K562 (cell line): ENCODE measurements around the gene TCF12. TPM values are rescaled to one million over a fixed set of nuclear protein-coding genes. Genes with fewer than 3 reads are reported as not detected.

Experiments used
- ARID1B ChIP-seq: fragments of 450-650 bp; IDR thresholded peaks from 2 replicates; pipeline ENCODE4 v1.6.1; 2016; ENCODE audit warnings: antibody characterized with exemption, mild to moderate bottlenecking, inconsistent platforms
- BHLHE40 ChIP-seq: IDR thresholded peaks from 2 replicates; pipeline ENCODE4 v1.6.1; 2011; ENCODE audit warnings: low read length, improper control_type of control experiment
- CHD1 ChIP-seq: fragments of 200-600 bp; sonication (generic); IDR thresholded peaks from one replicate; pipeline ENCODE4 v1.6.1; 2012; ENCODE audit warnings: mild to moderate bottlenecking, moderate library complexity, low read length, inconsistent platforms
- CHD4 ChIP-seq: fragments of 200-600 bp; sonication (generic); IDR thresholded peaks from 3 replicates; pipeline ENCODE4 v1.6.1; 2012; ENCODE audit warnings: low read depth, mild to moderate bottlenecking, mixed read lengths, low read length, inconsistent platforms; ENCODE audit not compliant: insufficient read depth, insufficient replicate concordance, poor library complexity, severe bottlenecking
- CXXC5 ChIP-seq: fragments of 250-450 bp; sonication (Bioruptor Pico); IDR thresholded peaks from 2 replicates; pipeline ENCODE4 v1.8.0; 2022; ENCODE audit warnings: inconsistent platforms, mild to moderate bottlenecking, moderate library complexity
- DPF2 ChIP-seq: fragments of 450-650 bp; IDR thresholded peaks from 2 replicates; pipeline ENCODE4 v1.6.1; 2016
- E2F5 ChIP-seq: sonication (generic); formaldehyde crosslinking; IDR thresholded peaks from 2 replicates; pipeline ENCODE4 v1.8.0; 2022; ENCODE audit warnings: mild to moderate bottlenecking, missing genetic modification reagents
- FOS ChIP-seq: IDR thresholded peaks from 3 replicates; pipeline ENCODE4 v1.6.1; 2011; ENCODE audit not compliant: insufficient read length; ENCODE audit errors: extremely low read depth
- FOSL1 ChIP-seq: fragments of 200-800 bp; sonication (Bioruptor generic); conservative IDR thresholded peaks from 2 replicates; pipeline ENCODE4 v1.6.1; 2016; ENCODE audit warnings: missing genetic modification characterization, missing compliant biosample characterization
- MBD2 ChIP-seq: sonication (generic); IDR thresholded peaks from 2 replicates; pipeline ENCODE4 v1.6.1; 2016; ENCODE audit warnings: low read depth, borderline replicate concordance
- RFX7 ChIP-seq: fragments of 250-450 bp; sonication (Bioruptor Pico); IDR thresholded peaks from 2 replicates; pipeline ENCODE4 v1.5.1; 2021; ENCODE audit warnings: mild to moderate bottlenecking
- SMARCA4 ChIP-seq: fragments of 450-650 bp; IDR thresholded peaks from 2 replicates; pipeline ENCODE4 v1.6.1; 2016
- TAF15 ChIP-seq: fragments of 200-400 bp; formaldehyde crosslinking; IDR thresholded peaks from 2 replicates; pipeline ENCODE4 v1.6.1; 2017; ENCODE audit warnings: mild to moderate bottlenecking, low read depth, low read length, moderate library complexity
- USF1 ChIP-seq: sonication (generic); formaldehyde crosslinking; IDR thresholded peaks from 2 replicates; pipeline ENCODE4 v1.9.0; 2022; ENCODE audit warnings: mild to moderate bottlenecking, missing genetic modification reagents
- XRCC4 ChIP-seq: IDR thresholded peaks from one replicate; pipeline ENCODE4 v1.6.1; 2011; ENCODE audit not compliant: insufficient read depth, insufficient read length; ENCODE audit errors: extremely low read depth
- ZFX ChIP-seq: sonication (generic); formaldehyde crosslinking; IDR thresholded peaks from 2 replicates; pipeline ENCODE4 v1.8.0; 2022; ENCODE audit warnings: mild to moderate bottlenecking, missing genetic modification reagents, moderate library complexity
- ZNF253 ChIP-seq: fragments of 250-450 bp; sonication (Bioruptor Pico); conservative IDR thresholded peaks from 2 replicates; pipeline ENCODE4 v1.6.1; 2021; ENCODE audit warnings: mild to moderate bottlenecking
- ZNF592 ChIP-seq: fragments of 450-650 bp; IDR thresholded peaks from 2 replicates; pipeline ENCODE4 v1.6.1; 2017; ENCODE audit warnings: antibody characterized with exemption, mild to moderate bottlenecking
- ZZZ3 ChIP-seq: fragments of 450-650 bp; IDR thresholded peaks from 2 replicates; pipeline ENCODE4 v1.6.1; 2016; ENCODE audit warnings: antibody characterized with exemption, mild to moderate bottlenecking, moderate library complexity
- polyA plus RNA-seq, 8 experiments: library from polyadenylated mRNA; depleted of rRNA in 4 of 8; stranded (reverse) in 5 of 8; unstranded in 3 of 8; fragments of >200 nt; fragmentation: Nextera tagmentation in 2 of 8; fragmentation: Illumina TruSeq in 1 of 8; extraction: Ambion mirVana in 2 of 8; extraction: Trizol in 1 of 8; gene quantifications; 2 replicates each; pipeline versions ENCODE4 v1.2.1 to v1.2.3, GENCODE V29; 2011 to 2014; ENCODE audit warnings: inconsistent platforms in 1 of 8, missing spikeins in 1 of 8
- total RNA-seq, 7 experiments: library from RNA; depleted of rRNA in 6 of 7; stranded (reverse); fragments of >200 nt in 6 of 7; fragmentation: Illumina TruSeq in 2 of 7; extraction: Trizol in 2 of 7; gene quantifications; 2 replicates each; pipeline versions ENCODE4 v1.2.1 to v1.2.3, GENCODE V29; 2011 to 2021; ENCODE audit warnings: low replicate concordance in 1 of 7
- TF ChIP-seq, protein P1 (sequence below): fragments of 250-450 bp; sonication (Bioruptor Pico); IDR thresholded peaks from 2 replicates; pipeline ENCODE4 v1.4.0; 2020; ENCODE audit warnings: mild to moderate bottlenecking, moderate library complexity

The TCF12 gene
- total and polyA plus RNA-seq, 9 of the 15 experiments (the other 6 are each of a cell fraction or from before 2014, with no cell fraction given) = 10.5 to 132 (median 52.9) TPM

DNA sequence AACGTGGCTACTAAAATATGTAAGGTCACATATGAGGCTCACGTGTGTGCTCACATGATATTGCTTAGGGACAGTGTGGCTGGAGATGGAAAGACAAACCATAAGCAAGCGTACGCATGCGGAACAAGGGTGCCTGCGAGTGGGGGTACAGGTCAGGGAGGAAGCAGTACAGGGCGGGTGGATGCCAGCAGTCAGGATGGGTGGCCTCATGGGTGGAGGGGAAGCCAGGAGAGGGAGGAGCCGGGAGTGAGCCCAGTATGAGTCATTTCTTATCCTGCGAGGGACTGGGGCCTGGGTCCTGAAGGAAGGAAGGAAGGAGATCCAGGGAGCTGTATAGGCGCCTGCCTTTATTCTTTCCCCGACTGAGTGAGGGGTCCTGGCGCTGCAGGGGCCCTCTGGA, 415.8 kb downstream of the TCF12 start (continued):
- TF ChIP-seq XRCC4 = no peak
- TF ChIP-seq RFX7 (CRISPR knock-in tag) = no peak
- TF ChIP-seq E2F5 (CRISPR knock-in tag) = no peak
- TF ChIP-seq SMARCA4 = peak; percentile 66
- TF ChIP-seq, protein P1, sequence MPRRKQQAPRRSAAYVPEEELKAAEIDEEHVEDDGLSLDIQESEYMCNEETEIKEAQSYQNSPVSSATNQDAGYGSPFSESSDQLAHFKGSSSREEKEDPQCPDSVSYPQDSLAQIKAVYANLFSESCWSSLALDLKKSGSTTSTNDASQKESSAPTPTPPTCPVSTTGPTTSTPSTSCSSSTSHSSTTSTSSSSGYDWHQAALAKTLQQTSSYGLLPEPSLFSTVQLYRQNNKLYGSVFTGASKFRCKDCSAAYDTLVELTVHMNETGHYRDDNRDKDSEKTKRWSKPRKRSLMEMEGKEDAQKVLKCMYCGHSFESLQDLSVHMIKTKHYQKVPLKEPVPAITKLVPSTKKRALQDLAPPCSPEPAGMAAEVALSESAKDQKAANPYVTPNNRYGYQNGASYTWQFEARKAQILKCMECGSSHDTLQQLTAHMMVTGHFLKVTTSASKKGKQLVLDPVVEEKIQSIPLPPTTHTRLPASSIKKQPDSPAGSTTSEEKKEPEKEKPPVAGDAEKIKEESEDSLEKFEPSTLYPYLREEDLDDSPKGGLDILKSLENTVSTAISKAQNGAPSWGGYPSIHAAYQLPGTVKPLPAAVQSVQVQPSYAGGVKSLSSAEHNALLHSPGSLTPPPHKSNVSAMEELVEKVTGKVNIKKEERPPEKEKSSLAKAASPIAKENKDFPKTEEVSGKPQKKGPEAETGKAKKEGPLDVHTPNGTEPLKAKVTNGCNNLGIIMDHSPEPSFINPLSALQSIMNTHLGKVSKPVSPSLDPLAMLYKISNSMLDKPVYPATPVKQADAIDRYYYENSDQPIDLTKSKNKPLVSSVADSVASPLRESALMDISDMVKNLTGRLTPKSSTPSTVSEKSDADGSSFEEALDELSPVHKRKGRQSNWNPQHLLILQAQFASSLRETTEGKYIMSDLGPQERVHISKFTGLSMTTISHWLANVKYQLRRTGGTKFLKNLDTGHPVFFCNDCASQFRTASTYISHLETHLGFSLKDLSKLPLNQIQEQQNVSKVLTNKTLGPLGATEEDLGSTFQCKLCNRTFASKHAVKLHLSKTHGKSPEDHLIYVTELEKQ (CRISPR knock-in tag) = no peak
- TF ChIP-seq ARID1B = peak; percentile 67
- no peak for TF ChIP-seq ZNF253
- TF ChIP-seq CHD1 = no peak
- TF ChIP-seq ZNF592 = peak; percentile 35; the same call in 1 of the 2 replicates
- peak; percentile 41; the same call in 1 of the 2 replicates for TF ChIP-seq USF1 (CRISPR knock-in tag)
- TF ChIP-seq ZZZ3 = no peak
- TF ChIP-seq FOS = peak; percentile 17
- 0 out of 2 replicates have a peak, but pooled peaks have one; percentile 26 for TF ChIP-seq MBD2
- TF ChIP-seq TAF15 = no peak
- peak; percentile 32; the same call in 1 of the 2 replicates for TF ChIP-seq ZFX
- TF ChIP-seq CHD4 = no peak
- TF ChIP-seq BHLHE40 = peak; percentile 36; the same call in 1 of the 2 replicates
- TF ChIP-seq FOSL1 = peak; percentile 86
- peak; percentile 68; the same call in 1 of the 2 replicates for TF ChIP-seq DPF2
- TF ChIP-seq CXXC5 (CRISPR knock-in tag) = peak; percentile 35
